Epithelial cell of proximal tubule (primary cell): Measurements from ENCODE around the gene NRXN3. TPM values are rescaled to one million over a fixed set of nuclear protein-coding genes. Genes with fewer than 3 reads are reported as not detected.

Experiments used
- DNase-seq: peaks from one replicate; pipeline ENCODE4 v3.0.0-alpha.2; 2011; ENCODE audit warnings: low read depth
- H3K4me3 ChIP-seq: 2 replicates; pipeline ENCODE4 v1.5.1; 2011; ENCODE audit warnings: low read depth, mild to moderate bottlenecking, low read length
- total RNA-seq: library from RNA; depleted of rRNA; stranded (reverse); fragments of >200 nt; gene quantifications from 2 replicates; pipeline ENCODE4 v1.2.3, GENCODE V29; 2015
- TF ChIP-seq, protein P1 (sequence below): conservative IDR thresholded peaks from 2 replicates; pipeline ENCODE4 v1.5.1; 2012; ENCODE audit warnings: low read depth, mild to moderate bottlenecking, low read length

NRXN3 gene
- total RNA-seq, 1 donor from 2014 or later: 1.2 TPM

DNA sequence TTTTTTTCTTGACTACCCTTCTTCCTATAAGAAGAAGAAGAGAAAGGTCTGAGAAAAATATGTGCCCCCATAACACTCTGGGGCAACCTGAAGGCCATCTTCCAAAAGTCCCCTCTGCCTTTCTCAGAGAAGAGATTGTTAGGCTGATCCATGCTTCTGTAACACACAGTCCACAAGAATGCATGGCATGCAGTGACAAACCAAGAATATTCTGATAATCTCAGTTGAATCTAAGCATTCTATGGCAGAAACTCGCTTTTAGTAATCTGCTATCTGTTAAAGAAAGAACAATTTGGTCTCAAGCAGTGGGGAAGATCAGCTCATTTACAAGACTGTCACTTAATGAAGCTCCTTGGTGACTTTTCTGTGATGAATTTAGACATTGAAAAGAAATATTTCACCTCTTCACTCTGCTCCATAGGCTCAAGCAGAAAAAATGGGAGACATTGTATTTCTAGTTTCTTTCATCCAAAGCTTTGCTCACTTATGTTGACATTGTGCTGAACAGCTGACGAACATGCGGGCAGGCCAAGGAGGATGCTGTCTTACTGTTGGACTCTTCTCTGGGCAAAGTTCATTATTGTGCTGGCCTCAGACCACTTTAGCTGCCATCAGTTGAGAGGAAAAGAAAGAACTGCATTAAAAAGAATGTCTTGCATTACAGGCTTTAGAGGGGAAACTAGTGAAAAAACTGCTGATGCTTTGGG is 1084.0 kb downstream of the NRXN3 start:
- H3K4me3 ChIP-seq: no peak overlapping the region
- TF ChIP-seq, protein P1, sequence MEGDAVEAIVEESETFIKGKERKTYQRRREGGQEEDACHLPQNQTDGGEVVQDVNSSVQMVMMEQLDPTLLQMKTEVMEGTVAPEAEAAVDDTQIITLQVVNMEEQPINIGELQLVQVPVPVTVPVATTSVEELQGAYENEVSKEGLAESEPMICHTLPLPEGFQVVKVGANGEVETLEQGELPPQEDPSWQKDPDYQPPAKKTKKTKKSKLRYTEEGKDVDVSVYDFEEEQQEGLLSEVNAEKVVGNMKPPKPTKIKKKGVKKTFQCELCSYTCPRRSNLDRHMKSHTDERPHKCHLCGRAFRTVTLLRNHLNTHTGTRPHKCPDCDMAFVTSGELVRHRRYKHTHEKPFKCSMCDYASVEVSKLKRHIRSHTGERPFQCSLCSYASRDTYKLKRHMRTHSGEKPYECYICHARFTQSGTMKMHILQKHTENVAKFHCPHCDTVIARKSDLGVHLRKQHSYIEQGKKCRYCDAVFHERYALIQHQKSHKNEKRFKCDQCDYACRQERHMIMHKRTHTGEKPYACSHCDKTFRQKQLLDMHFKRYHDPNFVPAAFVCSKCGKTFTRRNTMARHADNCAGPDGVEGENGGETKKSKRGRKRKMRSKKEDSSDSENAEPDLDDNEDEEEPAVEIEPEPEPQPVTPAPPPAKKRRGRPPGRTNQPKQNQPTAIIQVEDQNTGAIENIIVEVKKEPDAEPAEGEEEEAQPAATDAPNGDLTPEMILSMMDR: no peak
- DNase-seq: no peak

GRCh38 chr14:79256380-79256779 is 1086.2 kb downstream of the NRXN3 start:
- no peak overlapping the region for H3K4me3 ChIP-seq
- no peak for DNase-seq
- TF ChIP-seq, protein P1: no peak

DNA sequence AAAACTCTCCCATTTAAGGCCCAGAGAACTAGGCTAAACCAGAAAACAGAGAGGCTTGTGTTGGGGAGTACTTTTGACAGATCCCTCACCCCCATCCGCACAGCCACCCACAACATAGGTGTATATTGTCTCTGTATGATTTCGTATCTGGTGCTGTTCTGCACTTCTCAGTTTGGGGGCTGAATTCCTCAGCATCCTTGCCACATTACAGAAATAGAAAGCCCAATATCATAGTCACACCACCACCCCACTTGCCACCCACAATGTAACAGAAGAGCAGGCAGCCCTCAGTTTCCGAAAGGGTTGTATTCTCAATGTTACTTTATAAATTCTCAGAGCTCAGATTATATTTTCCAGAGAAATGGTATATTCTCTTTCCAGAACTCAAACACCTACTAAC is 1090.2 kb downstream of the NRXN3 start:
- H3K4me3 ChIP-seq: no peak overlapping the region
- DNase-seq: no peak
- TF ChIP-seq, protein P1: no peak

DNA sequence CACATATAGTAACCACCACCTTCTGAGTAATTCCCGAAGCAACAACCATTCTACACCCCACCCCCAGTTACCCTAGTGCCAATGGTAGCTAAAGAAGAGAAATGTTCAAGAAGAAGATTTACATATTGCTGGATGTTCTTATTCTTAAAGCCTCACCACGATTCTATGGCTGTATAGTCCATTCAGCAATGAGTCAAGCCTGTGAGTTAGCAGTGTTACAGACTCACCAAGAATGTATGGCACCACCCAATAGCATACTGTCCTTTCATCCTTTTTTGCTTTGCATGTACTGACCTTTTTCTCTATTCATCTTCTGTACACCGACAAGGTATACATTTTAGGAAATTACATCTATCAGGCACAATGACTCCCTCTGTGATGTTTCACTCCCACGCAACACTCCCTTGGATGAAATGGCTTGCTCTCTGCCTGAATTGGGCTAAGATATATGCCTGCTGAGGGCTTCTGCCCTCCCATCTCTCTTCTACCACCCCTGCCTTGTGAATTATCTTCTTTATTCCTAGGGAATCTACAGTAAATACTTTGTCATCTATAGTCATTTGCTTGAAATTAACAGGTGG is 1095.3 kb downstream of the NRXN3 start:
- DNase-seq: no peak
- TF ChIP-seq, protein P1: no peak
- H3K4me3 ChIP-seq: no peak overlapping the region

GRCh38 chr14:79270361-79270760 is 1100.2 kb downstream of the NRXN3 start:
- TF ChIP-seq, protein P1: no peak
- H3K4me3 ChIP-seq: no peak overlapping the region

DNA sequence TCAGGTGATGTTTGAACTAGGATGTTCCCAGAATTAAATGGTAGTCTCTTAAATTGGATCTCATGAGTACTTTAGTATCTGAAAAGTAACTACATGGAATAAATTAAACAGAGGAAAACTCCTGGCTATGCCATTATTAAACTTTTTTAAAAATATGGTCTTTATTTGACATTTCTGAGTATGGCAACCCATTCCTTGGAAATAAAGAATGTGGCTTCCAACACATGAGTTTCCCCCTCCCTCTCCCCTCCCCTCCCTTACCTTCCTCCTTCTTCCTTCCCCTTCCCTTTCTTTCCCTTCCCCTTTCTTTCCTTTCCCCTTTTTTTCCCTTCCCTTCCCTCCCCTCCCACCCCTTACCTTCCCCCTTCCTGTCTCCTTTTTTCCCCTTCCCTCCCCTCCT is 1100.9 kb downstream of the NRXN3 start:
- TF ChIP-seq, protein P1: no peak
- H3K4me3 ChIP-seq: no peak overlapping the region
- DNase-seq: no peak

More at GRCh38 chr14:79270361-79270760, 1100.2 kb downstream of the NRXN3 start:
- no peak for DNase-seq
